GM21786 (cell line): ENCODE data around the gene FAM3C.

Source experiments
- ATAC-seq: cut with Tn5 transposase; IDR thresholded peaks from one replicate; pipeline ENCODE4 v1.9.1; 2021; ENCODE audit not compliant: unreplicated experiment

Gene FAM3C

DNA sequence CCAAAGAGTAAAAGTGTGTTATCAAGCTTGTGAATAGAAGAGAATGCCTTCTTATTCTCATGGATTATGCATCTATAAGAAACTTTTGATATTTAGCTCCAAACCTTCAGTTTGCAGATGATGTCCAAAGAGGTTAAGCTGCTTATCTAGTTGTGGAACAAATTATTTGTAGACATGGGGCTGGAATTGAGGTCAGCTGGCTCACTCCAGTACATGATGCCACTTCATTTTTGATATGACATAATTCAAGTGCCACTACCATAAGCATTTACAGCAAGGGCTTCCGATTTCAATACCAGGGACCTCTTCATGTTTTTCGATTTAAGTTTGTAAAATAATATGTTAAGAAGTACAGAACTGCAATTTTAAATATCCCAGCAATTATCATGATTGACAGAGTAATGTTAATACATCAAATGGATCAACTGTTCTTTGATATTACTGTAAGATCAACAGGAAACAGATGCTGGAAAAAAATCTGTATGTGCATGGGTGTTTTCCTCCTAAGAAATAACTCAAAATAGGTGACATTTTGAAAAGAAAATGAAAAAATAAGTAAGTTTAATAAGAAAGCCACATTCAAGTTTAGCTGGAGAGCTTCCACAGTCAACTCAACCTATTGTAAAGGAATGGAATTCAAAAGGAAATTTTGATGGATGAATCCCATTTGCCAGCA is 12.7 kb downstream of the FAM3C start:
- ATAC-seq, result no peak

DNA sequence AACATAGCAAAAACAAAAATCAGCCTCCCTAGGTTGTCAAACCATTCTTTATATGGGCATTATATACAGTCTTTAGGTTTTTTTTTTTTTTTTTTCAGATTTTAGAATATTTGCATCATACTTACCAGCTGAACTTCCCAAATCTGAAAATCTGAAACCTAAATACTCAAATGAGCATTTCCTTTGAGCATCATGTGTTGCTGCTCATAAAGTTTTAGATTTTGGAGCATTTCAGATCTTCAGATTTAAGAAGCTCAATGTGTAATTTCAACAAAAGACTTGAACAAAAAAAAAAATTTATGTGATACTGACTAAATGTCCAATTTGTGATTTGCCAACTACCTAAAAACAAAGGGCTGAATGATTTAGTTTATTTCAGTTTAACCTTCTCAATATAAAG is 13.6 kb downstream of the FAM3C start:
- ATAC-seq, result no peak

DNA sequence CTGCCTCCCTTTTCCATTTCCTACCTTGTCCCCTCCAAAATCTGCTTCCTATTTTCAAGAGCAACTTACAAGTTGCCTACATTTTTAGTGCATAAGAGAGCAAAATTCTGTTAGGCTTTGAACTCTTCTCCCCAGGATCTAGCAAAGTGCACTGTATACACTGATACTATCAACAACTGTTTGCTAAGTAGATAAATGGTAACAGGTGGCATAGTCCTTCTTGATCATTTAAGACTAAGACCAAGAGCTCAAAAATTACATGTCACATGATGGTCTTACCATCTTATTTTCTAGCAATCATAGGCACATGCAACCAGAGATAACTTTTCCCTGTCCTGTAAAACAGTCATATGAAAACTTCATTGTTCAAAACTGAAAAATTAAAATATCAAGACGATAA is 16.2 kb downstream of the FAM3C start:
- ATAC-seq, result no peak

DNA sequence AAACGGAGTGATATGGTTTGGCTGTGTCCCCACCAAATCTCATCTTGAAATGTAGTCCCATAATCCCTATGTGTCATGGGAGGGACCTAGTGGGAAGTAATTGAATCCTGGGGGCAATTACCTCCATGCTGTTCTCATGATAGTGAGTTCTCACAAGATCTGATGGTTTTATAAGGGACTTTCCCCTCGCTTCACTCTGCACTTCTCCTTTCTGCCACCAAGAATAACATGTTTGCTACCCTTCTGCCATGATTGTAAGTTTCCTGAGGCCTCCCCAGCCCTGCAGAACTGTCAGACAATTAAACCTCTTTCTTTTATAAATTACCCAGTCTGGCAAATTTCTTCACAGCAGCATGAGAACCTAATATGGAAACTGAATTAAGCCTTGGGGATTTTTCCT is 19.1 kb downstream of the FAM3C start:
- no peak for ATAC-seq

DNA sequence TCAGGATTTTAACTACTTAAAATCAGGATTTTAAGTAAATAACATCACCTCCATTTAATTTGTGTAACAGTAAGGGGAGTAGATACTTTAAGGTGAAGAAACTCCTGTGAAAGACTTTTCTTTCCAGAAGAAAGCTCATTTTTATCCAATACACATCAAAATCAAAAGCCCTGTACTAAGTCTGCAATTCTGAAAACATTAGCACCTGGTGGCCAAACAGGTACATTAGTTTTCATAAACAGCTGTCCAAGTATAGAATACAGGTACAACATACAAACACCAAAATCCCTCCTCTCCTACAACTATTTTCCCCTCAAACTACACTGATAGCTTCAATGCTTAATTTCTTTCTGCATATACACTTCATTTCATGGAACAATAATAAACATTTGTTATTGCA is 22.9 kb downstream of the FAM3C start:
- ATAC-seq, result no peak

DNA sequence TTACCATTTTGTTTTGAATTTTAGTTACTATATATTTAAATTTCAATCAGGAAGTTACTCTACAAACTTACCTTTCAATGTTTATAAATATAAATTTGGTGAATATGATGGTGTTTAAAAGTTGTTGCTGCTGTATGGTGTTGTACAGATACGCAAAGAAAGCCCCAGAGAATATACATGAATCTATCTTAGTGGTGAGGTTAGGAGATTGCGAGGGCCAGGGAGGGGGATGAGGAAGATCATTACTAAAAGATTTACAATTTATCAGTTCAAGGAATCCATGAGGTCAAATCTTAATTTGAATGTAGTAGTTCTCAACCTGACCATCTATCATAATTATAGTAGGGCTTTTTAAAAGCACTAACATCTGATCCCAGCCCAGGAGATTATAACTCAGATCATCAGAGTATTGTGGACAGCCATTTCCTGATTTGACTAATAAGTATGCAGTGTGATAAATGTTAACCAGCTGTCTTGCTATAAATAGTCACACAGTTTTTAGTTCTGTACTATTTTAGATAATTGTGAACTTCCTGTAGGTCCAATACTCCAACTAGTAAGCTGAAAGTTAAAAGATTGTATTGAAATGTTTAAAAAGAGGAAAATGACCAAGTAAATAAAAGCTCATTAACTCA is 23.6 kb downstream of the FAM3C start:
- peak; percentile 81 for ATAC-seq

DNA sequence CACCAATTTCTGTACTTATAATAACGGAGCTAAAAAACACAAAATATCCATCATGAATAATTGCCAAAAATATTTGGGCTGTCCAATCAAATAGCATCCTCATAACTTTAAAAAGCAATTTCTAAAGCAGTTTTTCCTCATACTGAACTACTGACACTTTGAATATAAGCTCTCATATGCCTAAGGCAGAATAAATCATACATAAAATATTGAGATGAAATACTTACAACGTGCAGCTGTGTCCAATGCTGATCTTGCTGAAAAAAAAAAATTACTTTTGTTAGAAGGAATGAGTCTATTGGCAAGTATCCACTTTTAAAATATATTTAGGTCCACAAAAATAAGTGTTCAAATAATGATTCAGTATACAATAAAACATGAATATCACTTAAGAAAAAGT is 24.2 kb downstream of the FAM3C start:
- no peak for ATAC-seq

DNA sequence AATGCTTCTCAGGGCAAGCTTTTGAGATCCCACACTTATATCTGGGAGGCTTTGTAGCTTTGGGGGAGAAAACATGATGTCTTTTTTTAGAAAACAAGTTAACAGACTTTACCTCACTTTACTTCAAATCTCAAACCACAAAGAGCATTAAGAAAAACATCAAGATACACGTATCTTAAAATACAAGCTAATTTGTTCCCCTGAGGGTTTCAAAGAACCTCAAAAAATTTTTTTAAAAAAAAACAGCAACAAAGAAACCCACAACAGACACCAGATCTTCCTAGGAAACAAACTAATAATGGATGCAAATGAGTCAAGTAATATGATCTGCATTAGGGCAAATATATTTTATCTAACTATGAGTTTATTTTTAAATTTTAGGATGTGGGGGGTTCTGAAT is 24.7 kb downstream of the FAM3C start:
- ATAC-seq, result no peak

DNA sequence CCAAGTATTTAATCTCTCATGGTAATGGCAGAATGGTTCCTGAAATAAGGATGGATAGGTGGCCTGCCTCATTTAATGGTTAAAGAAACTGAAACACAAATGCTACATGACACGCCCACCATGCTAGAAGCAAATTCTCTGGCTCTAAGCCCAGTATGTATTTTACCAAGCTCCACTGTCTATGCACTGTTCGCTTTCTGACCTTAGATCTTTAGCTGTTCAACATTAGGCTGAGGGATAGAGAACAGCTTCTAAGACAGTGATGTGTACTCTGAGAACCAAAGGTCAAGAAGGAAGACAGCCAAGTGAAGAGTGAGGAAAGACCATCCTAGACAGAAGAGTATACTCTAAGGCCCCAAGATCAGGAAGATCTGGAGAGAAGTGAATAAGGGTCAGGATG is 26.6 kb downstream of the FAM3C start:
- peak; percentile 63 for ATAC-seq

DNA sequence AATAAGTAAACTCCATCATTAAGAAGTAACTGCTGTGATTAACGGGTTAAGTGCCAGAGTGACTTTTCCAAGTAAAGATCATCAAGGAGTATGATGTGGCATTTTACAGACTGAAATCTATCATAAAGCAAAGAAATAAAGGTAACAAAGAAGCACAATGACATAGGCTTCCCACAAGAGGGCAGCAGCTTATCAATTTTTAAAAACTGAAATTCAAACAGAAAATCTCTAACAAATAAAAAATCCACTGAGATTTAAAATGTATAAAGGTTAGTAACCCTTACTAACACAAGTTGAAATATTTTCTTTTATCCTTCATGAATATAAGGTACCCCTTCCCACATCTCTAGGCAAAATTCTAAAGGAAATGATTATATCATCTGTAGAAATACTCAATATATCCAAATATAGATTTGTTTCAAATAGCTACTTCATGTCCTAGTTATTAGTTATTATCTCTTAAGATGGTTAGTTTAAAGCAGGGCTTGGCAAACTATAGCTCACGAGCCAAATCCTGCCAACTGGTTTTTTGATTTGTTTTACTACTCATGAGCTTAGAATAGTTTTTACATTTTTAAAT is 29.2 kb downstream of the FAM3C start:
- no peak for ATAC-seq

DNA sequence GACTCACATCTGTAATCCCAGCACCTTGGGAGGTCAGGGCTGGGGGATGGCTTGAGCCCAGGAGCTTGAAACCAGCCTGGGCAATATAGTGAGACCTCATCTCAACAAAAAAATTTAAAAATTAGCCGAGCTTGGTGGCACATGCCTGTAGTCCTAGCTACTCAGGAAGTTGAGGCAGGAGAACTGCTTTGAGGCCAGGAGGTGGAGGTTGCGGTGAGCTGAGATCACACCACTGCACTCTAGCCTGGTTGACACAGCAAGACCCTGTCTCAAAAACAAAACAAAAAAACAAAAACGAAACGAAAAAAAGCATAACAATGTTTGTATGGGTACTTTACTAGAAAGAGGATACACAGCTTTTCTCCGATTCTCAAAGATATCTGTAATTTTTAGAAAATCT is 35.5 kb downstream of the FAM3C start:
- no peak for ATAC-seq

DNA sequence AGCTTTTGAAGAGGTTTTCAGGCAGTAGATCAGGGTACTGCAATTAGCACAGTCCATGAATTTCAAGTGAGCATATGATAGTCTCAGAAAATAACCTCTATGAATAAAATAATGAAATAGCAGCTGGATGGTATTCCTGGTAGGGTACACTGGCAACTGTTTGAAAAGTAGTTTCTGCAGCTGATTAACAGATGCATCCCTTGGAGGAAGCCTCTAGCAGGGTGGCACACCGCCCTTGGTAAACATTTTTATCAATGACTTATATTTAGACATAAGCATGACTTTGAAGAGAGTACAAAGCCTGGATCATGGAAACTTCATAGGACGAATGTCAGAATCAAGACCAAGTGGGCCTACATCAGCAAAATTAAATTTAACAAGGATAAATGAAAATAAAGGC is 40.5 kb downstream of the FAM3C start:
- ATAC-seq, result no peak

DNA sequence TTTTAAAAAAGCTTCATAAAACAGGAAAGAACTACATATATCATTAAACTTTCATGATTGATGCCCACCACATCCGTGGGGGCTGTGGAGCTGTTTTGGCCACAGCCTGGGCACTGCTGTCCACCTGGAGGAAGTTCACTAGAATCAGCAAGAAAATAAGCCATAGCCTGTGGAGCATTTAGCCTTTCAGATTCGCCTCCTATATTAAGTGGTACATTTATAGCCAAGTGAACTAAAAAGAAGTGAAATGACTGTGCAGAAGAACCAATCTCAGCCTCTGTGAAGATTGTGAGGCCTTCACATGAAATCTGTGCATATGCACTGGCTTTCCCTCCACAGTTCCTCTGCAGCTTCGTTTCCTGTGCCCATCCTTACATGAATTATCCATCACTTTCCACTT is 43.8 kb downstream of the FAM3C start:
- peak; percentile 45 for ATAC-seq

DNA sequence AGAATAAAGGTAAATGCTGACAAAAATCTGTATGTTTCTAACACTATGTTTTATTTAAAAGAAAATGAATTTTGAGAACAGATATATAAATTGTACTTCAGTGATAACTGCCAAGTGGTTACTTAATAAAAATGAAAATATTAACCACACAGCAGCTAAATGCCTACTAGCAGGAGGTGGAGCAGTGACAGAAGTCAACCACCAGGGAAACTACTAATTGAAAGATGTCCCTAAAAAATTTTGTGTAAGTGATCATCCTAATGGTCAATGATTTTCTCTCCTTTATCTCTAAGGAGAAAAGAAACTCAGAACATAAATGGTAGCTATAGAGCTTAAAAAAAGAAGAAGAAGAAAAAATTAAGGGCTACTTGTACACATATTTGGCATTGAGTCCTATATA is 44.4 kb downstream of the FAM3C start:
- ATAC-seq, result no peak

DNA sequence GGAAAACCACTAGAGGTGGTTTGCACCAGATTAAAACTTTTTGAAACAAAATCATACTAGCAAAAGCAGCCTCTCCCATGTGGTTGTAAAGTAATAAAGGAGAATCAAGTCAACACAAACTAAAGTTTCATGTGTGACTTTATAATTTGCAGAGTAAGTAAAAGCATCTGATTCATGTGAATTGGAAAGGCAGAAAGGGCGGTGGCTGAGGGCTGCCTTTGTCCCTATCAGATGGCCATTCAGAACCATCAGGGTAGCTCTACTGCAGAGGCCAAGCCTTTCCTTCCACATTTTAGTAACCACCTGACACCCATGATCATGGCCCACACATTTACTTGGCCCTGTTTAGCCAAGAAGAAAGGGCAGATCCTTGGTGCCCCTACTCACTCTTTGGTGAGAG is 51.6 kb downstream of the FAM3C start:
- no peak for ATAC-seq

DNA sequence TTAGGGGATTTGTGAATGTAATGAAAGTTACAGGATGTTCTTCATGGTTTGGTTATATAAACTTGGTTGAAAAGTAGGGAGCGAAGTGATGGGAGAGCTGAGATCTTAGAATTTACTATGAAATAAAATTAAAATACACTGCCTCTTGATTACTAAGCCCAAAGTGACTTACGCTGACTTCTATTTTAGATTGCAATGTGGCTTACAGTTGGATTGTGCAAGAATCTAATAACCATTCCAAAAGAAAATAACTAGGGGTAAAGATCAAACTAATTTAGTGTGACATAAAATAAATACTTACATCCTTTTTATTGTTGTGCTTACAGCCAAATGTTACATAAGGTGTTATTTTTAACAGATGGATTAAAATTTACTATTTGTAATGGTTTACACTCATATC is 52.0 kb downstream of the FAM3C start:
- no peak for ATAC-seq

DNA sequence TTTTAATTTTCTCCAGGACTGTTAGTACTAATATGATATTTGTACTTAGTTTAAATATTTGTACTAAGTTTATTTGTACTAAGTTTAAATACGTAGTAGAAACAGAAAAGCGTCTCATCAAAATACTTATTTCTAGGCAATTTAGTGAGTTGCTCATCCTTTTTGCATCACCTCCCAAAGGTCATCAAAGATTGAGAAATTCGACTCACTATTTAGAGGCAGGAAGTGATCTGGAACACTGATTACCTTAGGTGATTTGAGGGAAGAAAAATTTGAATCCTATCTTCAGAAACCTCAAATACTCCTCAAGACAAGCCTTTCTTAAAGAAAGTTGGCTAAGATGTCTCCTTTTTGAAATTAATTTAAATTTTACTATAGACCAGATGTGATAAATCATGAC is 52.8 kb downstream of the FAM3C start:
- ATAC-seq, result no peak

DNA sequence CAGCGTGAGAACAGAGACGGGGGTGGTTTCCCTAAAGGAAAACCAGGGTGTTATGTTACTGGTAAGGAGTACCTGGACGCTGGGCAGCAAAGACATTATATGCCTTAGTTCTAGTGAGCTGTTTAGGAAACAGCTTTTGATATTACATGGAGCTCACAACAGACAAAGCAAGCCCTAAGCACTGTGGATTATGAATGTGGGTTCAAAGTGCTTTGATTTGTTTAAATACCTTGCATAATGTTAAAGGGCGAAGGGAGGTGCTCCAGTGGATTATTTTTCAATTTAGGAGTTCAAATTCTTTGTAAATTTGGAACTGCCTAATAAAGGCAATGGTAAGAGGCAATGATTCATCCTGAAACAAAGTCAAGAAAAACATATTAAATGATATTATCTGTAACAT is 53.5 kb downstream of the FAM3C start:
- ATAC-seq, result no peak

DNA sequence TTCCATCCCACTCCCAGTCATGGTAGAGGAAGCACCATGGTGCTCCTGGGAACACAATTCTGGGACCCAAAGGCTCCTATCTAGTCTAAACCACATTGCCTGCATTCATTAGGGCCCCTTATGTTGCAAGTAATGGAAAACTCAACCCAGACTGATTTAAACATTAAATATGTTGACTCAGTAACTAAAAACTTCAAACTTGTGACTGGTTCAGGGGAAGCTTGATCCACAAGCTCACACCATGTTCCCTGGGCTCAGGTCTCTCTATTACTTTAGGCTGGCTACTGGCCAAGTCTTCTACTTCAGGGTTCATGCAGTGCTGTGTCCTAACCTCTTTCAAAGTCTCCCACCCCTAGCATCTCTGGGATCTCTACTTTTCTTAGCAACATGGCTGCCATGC is 54.2 kb downstream of the FAM3C start:
- ATAC-seq, result no peak

DNA sequence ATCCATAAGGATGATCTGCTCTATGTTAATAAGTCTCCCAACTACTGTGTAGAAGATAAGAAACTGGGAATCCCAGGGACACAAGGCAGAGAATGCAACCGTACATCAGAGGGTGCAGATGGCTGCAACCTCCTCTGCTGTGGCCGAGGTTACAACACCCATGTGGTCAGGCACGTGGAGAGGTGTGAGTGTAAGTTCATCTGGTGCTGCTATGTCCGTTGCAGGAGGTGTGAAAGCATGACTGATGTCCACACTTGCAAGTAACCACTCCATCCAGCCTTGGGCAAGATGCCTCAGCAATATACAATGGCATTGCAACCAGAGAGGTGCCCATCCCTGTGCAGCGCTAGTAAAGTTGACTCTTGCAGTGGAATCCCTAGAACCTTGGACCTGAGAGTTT is 57.0 kb downstream of the FAM3C start:
- ATAC-seq, result no peak

DNA sequence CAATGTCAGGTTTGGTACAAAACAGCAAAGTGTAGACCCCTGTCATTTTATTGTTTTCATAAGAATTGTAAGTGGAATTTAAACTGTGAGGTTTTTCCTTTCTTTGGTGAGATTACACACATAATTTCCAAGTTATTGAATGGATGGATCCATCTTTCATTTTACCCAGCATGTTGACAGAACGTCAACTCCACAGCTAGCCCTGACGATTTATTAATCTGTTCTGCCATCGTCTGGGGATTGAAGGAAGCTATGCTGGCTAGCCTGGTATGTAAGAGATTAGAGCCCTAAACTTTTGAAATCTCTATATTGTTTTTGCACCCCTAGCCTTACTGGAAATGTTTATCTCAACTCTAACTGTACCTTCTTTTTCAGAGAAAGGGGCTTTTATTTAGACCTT is 58.7 kb downstream of the FAM3C start:
- ATAC-seq, result peak; percentile 64

DNA sequence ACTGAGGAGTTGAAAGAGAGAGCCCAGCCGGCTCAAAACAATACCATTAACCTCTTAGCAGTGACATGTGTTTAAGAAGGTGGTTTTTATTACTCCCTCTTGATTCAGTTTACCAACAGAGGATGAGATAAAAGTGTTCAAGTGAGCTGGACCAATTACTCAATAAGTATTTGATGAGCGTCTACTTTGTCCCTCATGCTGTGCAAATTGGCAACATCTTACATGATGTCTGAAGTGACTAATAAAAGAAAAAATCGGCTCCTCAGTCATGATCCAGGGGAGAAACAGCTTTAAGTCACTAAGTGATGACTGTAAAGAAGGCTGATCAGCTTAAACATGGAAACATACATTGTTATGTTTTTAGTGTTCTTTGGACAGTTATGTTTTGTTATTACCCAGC is 59.5 kb downstream of the FAM3C start:
- no peak for ATAC-seq
